ENCODE results near the gene CDT1.

DNA sequence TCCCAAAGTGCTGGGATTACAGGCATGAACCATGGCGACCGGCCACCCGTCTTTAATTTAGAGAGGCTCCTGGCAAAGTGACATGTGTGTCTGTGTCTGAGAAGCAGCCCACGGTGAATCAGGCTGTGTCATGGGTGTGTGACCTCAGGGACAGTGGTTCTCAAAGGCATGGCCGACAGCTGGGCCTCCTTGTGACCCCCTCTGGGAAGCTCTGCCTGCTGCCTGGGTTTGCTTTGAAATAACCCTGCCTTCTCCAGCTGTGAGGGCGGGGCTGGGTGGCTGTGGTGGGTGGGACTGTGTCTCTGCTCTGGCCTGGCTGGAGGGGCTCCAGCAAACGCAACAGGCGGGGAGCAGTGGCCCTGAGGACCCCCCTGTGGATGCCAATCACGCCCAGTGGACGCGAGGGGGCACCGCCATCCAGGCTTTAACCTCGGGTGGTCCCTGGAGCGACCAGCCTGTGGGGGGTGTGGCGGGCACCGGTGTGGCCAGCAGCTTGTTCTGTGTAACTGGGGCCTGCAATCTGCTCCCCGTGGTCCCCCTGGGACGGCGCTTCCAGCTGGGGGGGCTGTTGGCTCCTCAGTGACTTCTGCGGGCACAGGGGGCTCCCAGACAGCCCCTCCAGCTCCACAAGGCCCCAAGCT lies 16.9 kb downstream of the CDT1 start:
- TF ChIP-seq, protein P1, sequence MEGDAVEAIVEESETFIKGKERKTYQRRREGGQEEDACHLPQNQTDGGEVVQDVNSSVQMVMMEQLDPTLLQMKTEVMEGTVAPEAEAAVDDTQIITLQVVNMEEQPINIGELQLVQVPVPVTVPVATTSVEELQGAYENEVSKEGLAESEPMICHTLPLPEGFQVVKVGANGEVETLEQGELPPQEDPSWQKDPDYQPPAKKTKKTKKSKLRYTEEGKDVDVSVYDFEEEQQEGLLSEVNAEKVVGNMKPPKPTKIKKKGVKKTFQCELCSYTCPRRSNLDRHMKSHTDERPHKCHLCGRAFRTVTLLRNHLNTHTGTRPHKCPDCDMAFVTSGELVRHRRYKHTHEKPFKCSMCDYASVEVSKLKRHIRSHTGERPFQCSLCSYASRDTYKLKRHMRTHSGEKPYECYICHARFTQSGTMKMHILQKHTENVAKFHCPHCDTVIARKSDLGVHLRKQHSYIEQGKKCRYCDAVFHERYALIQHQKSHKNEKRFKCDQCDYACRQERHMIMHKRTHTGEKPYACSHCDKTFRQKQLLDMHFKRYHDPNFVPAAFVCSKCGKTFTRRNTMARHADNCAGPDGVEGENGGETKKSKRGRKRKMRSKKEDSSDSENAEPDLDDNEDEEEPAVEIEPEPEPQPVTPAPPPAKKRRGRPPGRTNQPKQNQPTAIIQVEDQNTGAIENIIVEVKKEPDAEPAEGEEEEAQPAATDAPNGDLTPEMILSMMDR (IDR thresholded peaks at IDR 0.05) = no peak
- no peak for TF ChIP-seq POLR2A (IDR thresholded peaks at IDR 0.05)

Measured in Peyer's patch (tissue), 4 donors.